Keratinocyte (primary cell): Measurements from ENCODE around the gene SLC25A19. TPM values are rescaled to one million over a fixed set of nuclear protein-coding genes. Genes with fewer than 3 reads are reported as not detected.

Experiments
- DNase-seq: peaks from one replicate; pipeline ENCODE4 v3.0.0-alpha.2; 2011; ENCODE audit warnings: low read depth, missing footprints, low spot score
- FAIRE-seq: peaks from 2 replicates; lab custom pipeline; 2011; peaks lifted over from hg19 to GRCh38; lab: Jason Lieb, UNC
- H2AFZ ChIP-seq: 2 replicates; pipeline ENCODE4 v1.6.0; 2012; ENCODE audit warnings: low read length, control low read depth, inconsistent platforms; ENCODE audit not compliant: control insufficient read depth
- H3K27ac ChIP-seq: 2 replicates; pipeline ENCODE4 v1.5.1; 2011; ENCODE audit warnings: low read length; ENCODE audit not compliant: control insufficient read depth, insufficient read depth
- H3K27me3 ChIP-seq: 3 replicates; pipeline ENCODE4 v1.6.0; 2011; ENCODE audit warnings: low read length; ENCODE audit not compliant: control insufficient read depth, insufficient read depth; ENCODE audit errors: extremely low read depth
- H3K36me3 ChIP-seq, 2 experiments: 2 replicates in 1 of 2; 3 replicates in 1 of 2; pipeline ENCODE4 v1.5.1; 2011; ENCODE audit warnings: low read length in 2 of 2, mild to moderate bottlenecking in 1 of 2; ENCODE audit not compliant: control insufficient read depth in 2 of 2, insufficient read depth in 2 of 2; ENCODE audit errors: extremely low read depth in 1 of 2
- H3K4me1 ChIP-seq: 3 replicates; pipeline ENCODE4 v1.5.1; 2011; ENCODE audit warnings: low read length; ENCODE audit not compliant: control insufficient read depth, insufficient read depth; ENCODE audit errors: extremely low read depth
- H3K4me2 ChIP-seq: 3 replicates; pipeline ENCODE4 v1.6.0; 2011; ENCODE audit warnings: low read depth, low read length; ENCODE audit not compliant: control insufficient read depth, insufficient read depth; ENCODE audit errors: extremely low read depth
- H3K4me3 ChIP-seq, 3 experiments: fragments of 200-600 bp in 1 of 3; sonication (generic) in 1 of 3; 2 replicates in 2 of 3; 3 replicates in 1 of 3; pipeline ENCODE4 v1.5.1; 2011 to 2016; ENCODE audit warnings: low read length in 3 of 3, mild to moderate bottlenecking in 3 of 3, control low read depth in 2 of 3, inconsistent platforms in 1 of 3, low read depth in 1 of 3, mixed read lengths in 1 of 3, mixed run types in 1 of 3, moderate library complexity in 1 of 3; ENCODE audit not compliant: control insufficient read depth in 2 of 3, insufficient read depth in 2 of 3; ENCODE audit errors: extremely low read depth in 1 of 3
- H3K79me2 ChIP-seq: 2 replicates; pipeline ENCODE4 v1.6.0; 2012; ENCODE audit warnings: low read length; ENCODE audit not compliant: control insufficient read depth, insufficient read depth
- H3K9ac ChIP-seq: 3 replicates; pipeline ENCODE4 v1.6.0; 2011; ENCODE audit warnings: low read length; ENCODE audit not compliant: control insufficient read depth, insufficient read depth; ENCODE audit errors: extremely low read depth
- H3K9me1 ChIP-seq: 3 replicates; pipeline ENCODE4 v1.6.0; 2011; ENCODE audit warnings: low read length; ENCODE audit not compliant: control insufficient read depth, insufficient read depth; ENCODE audit errors: extremely low read depth
- H3K9me3 ChIP-seq: 2 replicates; pipeline ENCODE4 v1.5.1; 2012; ENCODE audit warnings: low read depth, low read length; ENCODE audit not compliant: control insufficient read depth
- H4K20me1 ChIP-seq: 3 replicates; pipeline ENCODE4 v1.6.0; 2011; ENCODE audit warnings: low read length; ENCODE audit not compliant: control insufficient read depth, insufficient read depth; ENCODE audit errors: extremely low read depth
- EZH2 ChIP-seq: IDR thresholded peaks from one replicate; pipeline ENCODE4 v1.6.1; 2012; ENCODE audit warnings: inconsistent platforms, mild to moderate bottlenecking, low read length, moderate library complexity
- dilution Hi-C: fragments of 300-500 bp; cut with MboI; formaldehyde crosslinking; loops from one replicate; pipeline ENCODE4 v1.7.0; 2020; ENCODE audit warnings: low sequenced_read_pairs; ENCODE audit not compliant: extremely low pct_ligation_motif_present
- polyA plus RNA-seq, 5 experiments: library from polyadenylated mRNA; depleted of rRNA in 3 of 5; stranded (reverse) in 3 of 5; stranded (forward) in 1 of 5; unstranded in 1 of 5; fragments of >200 nt; gene quantifications; 1 replicate in 1 of 5; 2 replicates in 3 of 5; 3 replicates in 1 of 5; pipeline versions ENCODE4 v1.2.1 to v1.2.3, GENCODE V29; 2011 to 2012; ENCODE audit warnings: missing spikeins in 2 of 5, low read depth in 1 of 5, low replicate concordance in 1 of 5
- TF ChIP-seq, protein P1 (sequence below), 3 experiments: IDR thresholded peaks in 1 of 3; conservative IDR thresholded peaks in 1 of 3; optimal IDR thresholded peaks in 1 of 3; 2 replicates in 2 of 3; 3 replicates in 1 of 3; pipeline versions ENCODE3 to v1.5.1; 2011; ENCODE audit warnings: low read length in 3 of 3, mild to moderate bottlenecking in 3 of 3, moderate library complexity in 2 of 3, control low read depth in 1 of 3, inconsistent platforms in 1 of 3; ENCODE audit not compliant: insufficient read depth in 2 of 3; ENCODE audit errors: extremely low read depth in 1 of 3

SLC25A19 gene
- polyA plus RNA-seq, 1 donor (not counting 4 experiments of a cell fraction or from before 2014, with no cell fraction given): 7.0 TPM

GRCh38 chr17:75316253-75316652, 27.0 kb upstream of the SLC25A19 start:
- FAIRE-seq: no peak
- H3K4me2 ChIP-seq: no peak overlapping the region

GRCh38 chr17:75315541-75316243, 26.5 kb upstream of the SLC25A19 start:
- no peak overlapping the region for H3K27ac ChIP-seq
- H3K27me3 ChIP-seq: no peaks in the 10 kb centered on the region
- dilution Hi-C loops: no loop called here
- H3K4me3 ChIP-seq: no peak overlapping the region
- H3K36me3 ChIP-seq: peaks cover 15 to 16% of the 10 kb centered on the region in 2 experiments
- DNase-seq (no peak), FAIRE-seq (no peak)
- no peaks in the 10 kb centered on the region for H3K4me1 ChIP-seq
- H3K4me2 ChIP-seq: no peak overlapping the region
- H2AFZ ChIP-seq: no peak overlapping the region
- no peaks in the 10 kb centered on the region for H3K9me3 ChIP-seq
- H3K79me2 ChIP-seq: no peaks in the 10 kb centered on the region
- TF ChIP-seq EZH2: no peak
- TF ChIP-seq, protein P1, sequence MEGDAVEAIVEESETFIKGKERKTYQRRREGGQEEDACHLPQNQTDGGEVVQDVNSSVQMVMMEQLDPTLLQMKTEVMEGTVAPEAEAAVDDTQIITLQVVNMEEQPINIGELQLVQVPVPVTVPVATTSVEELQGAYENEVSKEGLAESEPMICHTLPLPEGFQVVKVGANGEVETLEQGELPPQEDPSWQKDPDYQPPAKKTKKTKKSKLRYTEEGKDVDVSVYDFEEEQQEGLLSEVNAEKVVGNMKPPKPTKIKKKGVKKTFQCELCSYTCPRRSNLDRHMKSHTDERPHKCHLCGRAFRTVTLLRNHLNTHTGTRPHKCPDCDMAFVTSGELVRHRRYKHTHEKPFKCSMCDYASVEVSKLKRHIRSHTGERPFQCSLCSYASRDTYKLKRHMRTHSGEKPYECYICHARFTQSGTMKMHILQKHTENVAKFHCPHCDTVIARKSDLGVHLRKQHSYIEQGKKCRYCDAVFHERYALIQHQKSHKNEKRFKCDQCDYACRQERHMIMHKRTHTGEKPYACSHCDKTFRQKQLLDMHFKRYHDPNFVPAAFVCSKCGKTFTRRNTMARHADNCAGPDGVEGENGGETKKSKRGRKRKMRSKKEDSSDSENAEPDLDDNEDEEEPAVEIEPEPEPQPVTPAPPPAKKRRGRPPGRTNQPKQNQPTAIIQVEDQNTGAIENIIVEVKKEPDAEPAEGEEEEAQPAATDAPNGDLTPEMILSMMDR (optimal IDR thresholded peaks at IDR 0.05 in 1 of 3, IDR thresholded peaks at IDR 0.05 in 1 of 3, conservative IDR thresholded peaks at IDR 0.05 in 1 of 3; ENCODE audit: extremely low read depth in 1 of 3, insufficient read depth in 2 of 3, low read length in 3 of 3): no peak
- no peaks in the 10 kb centered on the region for H4K20me1 ChIP-seq
- no peaks in the 10 kb centered on the region for H3K9me1 ChIP-seq
- no peak overlapping the region for H3K9ac ChIP-seq

More at GRCh38 chr17:75316253-75316652, 27.0 kb upstream of the SLC25A19 start:
- Histone ChIP-seq H3K27ac (no peak overlapping the region), H3K4me3 (no peak overlapping the region), H3K9me3 (no peaks in the 10 kb centered on the region), H3K4me1 (no peaks in the 10 kb centered on the region), H3K79me2 (no peaks in the 10 kb centered on the region), H3K36me3 (peaks cover 19% of the 10 kb centered on the region in 2 experiments), H2AFZ (no peak overlapping the region), H3K9ac (no peak overlapping the region), H3K9me1 (no peaks in the 10 kb centered on the region), H3K27me3 (no peaks in the 10 kb centered on the region), H4K20me1 (no peaks in the 10 kb centered on the region)
- no peak for TF ChIP-seq EZH2
- TF ChIP-seq, protein P1 (optimal IDR thresholded peaks at IDR 0.05 in 1 of 3, IDR thresholded peaks at IDR 0.05 in 1 of 3, conservative IDR thresholded peaks at IDR 0.05 in 1 of 3; ENCODE audit: extremely low read depth in 1 of 3, insufficient read depth in 2 of 3, low read length in 3 of 3): no peak
- no peak for DNase-seq
- dilution Hi-C loops: no loop called here
